K562 (cell line): Measurements from ENCODE around the gene FLAD1. TPM values are rescaled to one million over a fixed set of nuclear protein-coding genes. Genes with fewer than 3 reads are reported as not detected.
A peak's percentile ranks its signal among the peaks of the same experiment; 100 is the strongest.

Experiments used
- ASH1L ChIP-seq: fragments of 450-650 bp; IDR thresholded peaks from 2 replicates; pipeline ENCODE4 v1.6.1; 2018; ENCODE audit warnings: borderline replicate concordance, mild to moderate bottlenecking, low read depth; ENCODE audit not compliant: partially characterized antibody
- BCOR ChIP-seq: fragments of 450-650 bp; IDR thresholded peaks from 2 replicates; pipeline ENCODE4 v1.6.1; 2016
- BDP1 ChIP-seq: IDR thresholded peaks from 3 replicates; pipeline ENCODE4 v1.6.1; 2011; ENCODE audit not compliant: insufficient read length, insufficient read depth
- CREBBP ChIP-seq: IDR thresholded peaks from one replicate; pipeline ENCODE4 v1.6.1; 2012; ENCODE audit warnings: low read depth, mild to moderate bottlenecking, control low read depth, inconsistent platforms, low read length
- EP300 ChIP-seq: IDR thresholded peaks from 2 replicates; pipeline ENCODE4 v1.6.1; 2012; ENCODE audit warnings: low read length, improper control_type of control experiment
- HIVEP1 ChIP-seq: fragments of 250-450 bp; sonication (Bioruptor Pico); IDR thresholded peaks from 2 replicates; pipeline ENCODE4 v1.4.0; 2020; ENCODE audit warnings: mild to moderate bottlenecking
- KDM2B ChIP-seq: fragments of 250-450 bp; sonication (Bioruptor Pico); IDR thresholded peaks from 2 replicates; pipeline ENCODE4 v1.8.0; 2021; ENCODE audit warnings: mild to moderate bottlenecking, moderate library complexity
- MTA1 ChIP-seq: fragments of 450-650 bp; IDR thresholded peaks from 2 replicates; pipeline ENCODE4 v1.6.1; 2017; ENCODE audit warnings: borderline replicate concordance
- NCOA4 ChIP-seq: fragments of 450-650 bp; IDR thresholded peaks from 2 replicates; pipeline ENCODE4 v1.6.1; 2018; ENCODE audit warnings: mild to moderate bottlenecking; ENCODE audit not compliant: partially characterized antibody
- RBBP5 ChIP-seq: fragments of 200-600 bp; sonication (generic); IDR thresholded peaks from 2 replicates; pipeline ENCODE4 v1.6.1; 2012; ENCODE audit warnings: borderline replicate concordance, mild to moderate bottlenecking, low read length, control low read depth, inconsistent platforms; ENCODE audit not compliant: insufficient read depth, poor library complexity, severe bottlenecking
- RBM15 ChIP-seq: fragments of 200-400 bp; formaldehyde crosslinking; IDR thresholded peaks from 2 replicates; pipeline ENCODE4 v1.6.1; 2018; ENCODE audit warnings: mild to moderate bottlenecking, low read length, moderate library complexity; ENCODE audit not compliant: insufficient read depth
- SAFB2 ChIP-seq: fragments of 200-400 bp; formaldehyde crosslinking; IDR thresholded peaks from 2 replicates; pipeline ENCODE4 v1.6.1; 2018; ENCODE audit warnings: borderline replicate concordance, low read length, low read depth, moderate library complexity; ENCODE audit not compliant: severe bottlenecking
- SLC30A9 ChIP-seq: fragments of 250-450 bp; sonication (Bioruptor Pico); IDR thresholded peaks from 2 replicates; pipeline ENCODE4 v1.8.0; 2022; ENCODE audit warnings: mild to moderate bottlenecking, moderate library complexity
- TEAD1 ChIP-seq, 2 experiments: fragments of 450-650 bp in 1 of 2; sonication (generic) in 1 of 2; formaldehyde crosslinking; IDR thresholded peaks; 2 replicates each; pipeline versions ENCODE4 v1.4.0 to v1.8.0; 2020 to 2022; ENCODE audit warnings: mild to moderate bottlenecking in 2 of 2, missing genetic modification reagents in 1 of 2
- TRIM24 ChIP-seq, 2 experiments: fragments of 450-650 bp; IDR thresholded peaks; 2 replicates each; pipeline ENCODE4 v1.6.1; 2016
- YBX1 ChIP-seq: fragments of 450-650 bp; IDR thresholded peaks from 2 replicates; pipeline ENCODE4 v1.7.1; 2016; ENCODE audit warnings: mild to moderate bottlenecking
- ZNF146 ChIP-seq: IDR thresholded peaks from one replicate; pipeline ENCODE4 v1.6.1; 2018; ENCODE audit warnings: missing compliant biosample characterization; ENCODE audit not compliant: unreplicated experiment
- ZNF695 ChIP-seq: fragments of 450-650 bp; formaldehyde crosslinking; IDR thresholded peaks from 2 replicates; pipeline ENCODE4 v1.4.0; 2020; ENCODE audit warnings: mild to moderate bottlenecking, moderate library complexity
- polyA plus RNA-seq, 8 experiments: library from polyadenylated mRNA; depleted of rRNA in 4 of 8; stranded (reverse) in 5 of 8; unstranded in 3 of 8; fragments of >200 nt; fragmentation: Nextera tagmentation in 2 of 8; fragmentation: Illumina TruSeq in 1 of 8; extraction: Ambion mirVana in 2 of 8; extraction: Trizol in 1 of 8; gene quantifications; 2 replicates each; pipeline versions ENCODE4 v1.2.1 to v1.2.3, GENCODE V29; 2011 to 2014; ENCODE audit warnings: inconsistent platforms in 1 of 8, missing spikeins in 1 of 8
- total RNA-seq, 7 experiments: library from RNA; depleted of rRNA in 6 of 7; stranded (reverse); fragments of >200 nt in 6 of 7; fragmentation: Illumina TruSeq in 2 of 7; extraction: Trizol in 2 of 7; gene quantifications; 2 replicates each; pipeline versions ENCODE4 v1.2.1 to v1.2.3, GENCODE V29; 2011 to 2021; ENCODE audit warnings: low replicate concordance in 1 of 7
- TF ChIP-seq, protein P1 (sequence below): sonication (generic); formaldehyde crosslinking; IDR thresholded peaks from 2 replicates; pipeline ENCODE4 v1.8.0; 2023; ENCODE audit warnings: mild to moderate bottlenecking, missing genetic modification reagents
- TF ChIP-seq, protein P2 (sequence below): sonication (generic); formaldehyde crosslinking; IDR thresholded peaks from 2 replicates; pipeline ENCODE4 v1.9.0; 2022; ENCODE audit warnings: mild to moderate bottlenecking, missing genetic modification reagents
- TF ChIP-seq, protein P3 (sequence below): fragments of 250-450 bp; sonication (Bioruptor Pico); IDR thresholded peaks from 2 replicates; pipeline ENCODE4 v1.4.0; 2020; ENCODE audit warnings: mild to moderate bottlenecking, moderate library complexity
- TF ChIP-seq, protein P4 (sequence below): fragments of 250-450 bp; sonication (Bioruptor Pico); IDR thresholded peaks from 2 replicates; pipeline ENCODE4 v1.8.0; 2021; ENCODE audit warnings: moderate library complexity, mild to moderate bottlenecking, inconsistent platforms

FLAD1 gene
- total and polyA plus RNA-seq, 9 of the 15 experiments (the other 6 are each of a cell fraction or from before 2014, with no cell fraction given): 24.9 to 85.8 (median 67.0) TPM

DNA sequence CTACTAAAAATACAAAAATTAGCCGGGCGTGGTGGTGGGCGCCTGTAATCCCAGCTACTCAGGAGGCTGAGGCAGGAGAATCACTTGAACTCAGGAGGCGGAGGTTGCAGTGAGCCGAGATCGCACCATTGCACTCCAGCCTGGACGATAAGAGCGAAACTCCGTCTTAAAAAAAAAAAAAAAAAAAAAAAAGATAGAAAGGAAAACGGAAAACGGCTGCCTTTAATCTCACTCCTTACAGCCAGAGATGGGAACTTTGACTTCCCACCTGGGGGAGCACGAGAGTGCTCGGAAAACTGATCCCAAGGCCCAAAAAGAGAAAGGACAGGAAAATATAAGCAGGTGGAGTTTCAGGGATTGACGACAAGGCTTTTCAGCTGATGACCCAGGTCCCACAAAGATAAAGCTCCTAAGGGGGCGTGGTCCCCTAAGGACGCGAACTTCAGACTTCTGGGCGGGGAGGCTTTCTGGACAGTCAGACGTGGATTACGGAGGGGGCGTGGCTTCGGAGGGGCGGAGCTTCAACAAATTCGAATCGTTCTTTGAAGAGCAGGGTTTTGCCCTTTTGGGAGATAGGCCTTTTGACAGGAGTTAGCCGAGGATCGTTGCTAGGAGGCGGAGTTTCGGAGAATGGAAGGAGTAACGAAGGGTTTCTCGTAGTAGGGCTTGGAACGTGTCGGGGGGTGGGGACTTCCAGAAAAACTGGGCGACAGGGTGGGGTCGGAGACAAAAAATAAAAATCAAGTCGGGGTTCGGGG, 9.6 kb upstream of the FLAD1 start (continued):
- TF ChIP-seq, protein P1, sequence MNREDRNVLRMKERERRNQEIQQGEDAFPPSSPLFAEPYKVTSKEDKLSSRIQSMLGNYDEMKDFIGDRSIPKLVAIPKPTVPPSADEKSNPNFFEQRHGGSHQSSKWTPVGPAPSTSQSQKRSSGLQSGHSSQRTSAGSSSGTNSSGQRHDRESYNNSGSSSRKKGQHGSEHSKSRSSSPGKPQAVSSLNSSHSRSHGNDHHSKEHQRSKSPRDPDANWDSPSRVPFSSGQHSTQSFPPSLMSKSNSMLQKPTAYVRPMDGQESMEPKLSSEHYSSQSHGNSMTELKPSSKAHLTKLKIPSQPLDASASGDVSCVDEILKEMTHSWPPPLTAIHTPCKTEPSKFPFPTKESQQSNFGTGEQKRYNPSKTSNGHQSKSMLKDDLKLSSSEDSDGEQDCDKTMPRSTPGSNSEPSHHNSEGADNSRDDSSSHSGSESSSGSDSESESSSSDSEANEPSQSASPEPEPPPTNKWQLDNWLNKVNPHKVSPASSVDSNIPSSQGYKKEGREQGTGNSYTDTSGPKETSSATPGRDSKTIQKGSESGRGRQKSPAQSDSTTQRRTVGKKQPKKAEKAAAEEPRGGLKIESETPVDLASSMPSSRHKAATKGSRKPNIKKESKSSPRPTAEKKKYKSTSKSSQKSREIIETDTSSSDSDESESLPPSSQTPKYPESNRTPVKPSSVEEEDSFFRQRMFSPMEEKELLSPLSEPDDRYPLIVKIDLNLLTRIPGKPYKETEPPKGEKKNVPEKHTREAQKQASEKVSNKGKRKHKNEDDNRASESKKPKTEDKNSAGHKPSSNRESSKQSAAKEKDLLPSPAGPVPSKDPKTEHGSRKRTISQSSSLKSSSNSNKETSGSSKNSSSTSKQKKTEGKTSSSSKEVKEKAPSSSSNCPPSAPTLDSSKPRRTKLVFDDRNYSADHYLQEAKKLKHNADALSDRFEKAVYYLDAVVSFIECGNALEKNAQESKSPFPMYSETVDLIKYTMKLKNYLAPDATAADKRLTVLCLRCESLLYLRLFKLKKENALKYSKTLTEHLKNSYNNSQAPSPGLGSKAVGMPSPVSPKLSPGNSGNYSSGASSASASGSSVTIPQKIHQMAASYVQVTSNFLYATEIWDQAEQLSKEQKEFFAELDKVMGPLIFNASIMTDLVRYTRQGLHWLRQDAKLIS (CRISPR knock-in tag): no peak
- TF ChIP-seq RBBP5: no peak
- no peak for TF ChIP-seq HIVEP1
- no peak for TF ChIP-seq BDP1
- no peak for TF ChIP-seq MTA1
- 0 out of 4 replicates have a peak, but pooled peaks of 1 of the 2 experiments have one; percentile 20 for TF ChIP-seq TRIM24 (IDR thresholded peaks at IDR 0.05)
- no peak for TF ChIP-seq NCOA4
- peak; percentile 54 for TF ChIP-seq BCOR
- no peak for TF ChIP-seq ZNF146 (CRISPR knock-in tag)
- TF ChIP-seq CREBBP: no peak
- TF ChIP-seq TEAD1 (CRISPR knock-in tag; IDR thresholded peaks at IDR 0.05): peak; percentile 3 to 37; a peak in 2 of 4 replicates
- no peak; the same call in 1 of the 2 replicates for TF ChIP-seq KDM2B (CRISPR knock-in tag)
- TF ChIP-seq, protein P2, sequence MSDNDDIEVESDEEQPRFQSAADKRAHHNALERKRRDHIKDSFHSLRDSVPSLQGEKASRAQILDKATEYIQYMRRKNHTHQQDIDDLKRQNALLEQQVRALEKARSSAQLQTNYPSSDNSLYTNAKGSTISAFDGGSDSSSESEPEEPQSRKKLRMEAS (CRISPR knock-in tag): no peak
- TF ChIP-seq, protein P3, sequence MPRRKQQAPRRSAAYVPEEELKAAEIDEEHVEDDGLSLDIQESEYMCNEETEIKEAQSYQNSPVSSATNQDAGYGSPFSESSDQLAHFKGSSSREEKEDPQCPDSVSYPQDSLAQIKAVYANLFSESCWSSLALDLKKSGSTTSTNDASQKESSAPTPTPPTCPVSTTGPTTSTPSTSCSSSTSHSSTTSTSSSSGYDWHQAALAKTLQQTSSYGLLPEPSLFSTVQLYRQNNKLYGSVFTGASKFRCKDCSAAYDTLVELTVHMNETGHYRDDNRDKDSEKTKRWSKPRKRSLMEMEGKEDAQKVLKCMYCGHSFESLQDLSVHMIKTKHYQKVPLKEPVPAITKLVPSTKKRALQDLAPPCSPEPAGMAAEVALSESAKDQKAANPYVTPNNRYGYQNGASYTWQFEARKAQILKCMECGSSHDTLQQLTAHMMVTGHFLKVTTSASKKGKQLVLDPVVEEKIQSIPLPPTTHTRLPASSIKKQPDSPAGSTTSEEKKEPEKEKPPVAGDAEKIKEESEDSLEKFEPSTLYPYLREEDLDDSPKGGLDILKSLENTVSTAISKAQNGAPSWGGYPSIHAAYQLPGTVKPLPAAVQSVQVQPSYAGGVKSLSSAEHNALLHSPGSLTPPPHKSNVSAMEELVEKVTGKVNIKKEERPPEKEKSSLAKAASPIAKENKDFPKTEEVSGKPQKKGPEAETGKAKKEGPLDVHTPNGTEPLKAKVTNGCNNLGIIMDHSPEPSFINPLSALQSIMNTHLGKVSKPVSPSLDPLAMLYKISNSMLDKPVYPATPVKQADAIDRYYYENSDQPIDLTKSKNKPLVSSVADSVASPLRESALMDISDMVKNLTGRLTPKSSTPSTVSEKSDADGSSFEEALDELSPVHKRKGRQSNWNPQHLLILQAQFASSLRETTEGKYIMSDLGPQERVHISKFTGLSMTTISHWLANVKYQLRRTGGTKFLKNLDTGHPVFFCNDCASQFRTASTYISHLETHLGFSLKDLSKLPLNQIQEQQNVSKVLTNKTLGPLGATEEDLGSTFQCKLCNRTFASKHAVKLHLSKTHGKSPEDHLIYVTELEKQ: no peak
- peak; percentile 40; the same call in 1 of the 2 replicates for TF ChIP-seq EP300
- TF ChIP-seq ASH1L: no peak
- TF ChIP-seq SAFB2: no peak
- no peak for TF ChIP-seq ZNF695 (CRISPR knock-in tag)
- TF ChIP-seq SLC30A9 (CRISPR knock-in tag): no peak
- TF ChIP-seq RBM15: no peak
- TF ChIP-seq, protein P4, sequence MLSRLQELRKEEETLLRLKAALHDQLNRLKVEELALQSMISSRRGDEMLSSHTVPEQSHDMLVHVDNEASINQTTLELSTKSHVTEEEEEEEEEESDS: no peak
- TF ChIP-seq YBX1: no peak
